Activated CD4-positive, alpha-beta memory T cell treated with anti-CD3 and anti-CD28 coated beads, Interleukin-2, amount 10 ng/mL, durations not matched to agents 7 days and 5 days (primary cell): ENCODE data around the gene HACD1. TPM values are rescaled to one million over a fixed set of nuclear protein-coding genes. Genes with fewer than 3 reads are reported as not detected.

Experiments used
- CTCF ChIA-PET: fragments of 350-600 bp; sonication (Branson Sonifier 250); formaldehyde crosslinking; loops from one replicate; lab custom pipeline; 2021; ENCODE audit warnings: antibody characterized with exemption, inconsistent platforms; lab: Charles Lee
- POLR2A ChIA-PET: fragments of 350-600 bp; sonication (Branson Sonifier 250); formaldehyde crosslinking; loops from one replicate; lab custom pipeline; 2021; ENCODE audit warnings: antibody characterized with exemption; lab: Charles Lee
- DNase-seq: peaks from one replicate; pipeline ENCODE4 v3.0.0-alpha.2; 2020
- H3K27ac Mint-ChIP-seq: one replicate; pipeline ENCODE4 v1.8.0; 2021; ENCODE audit warnings: mild to moderate bottlenecking, mixed read lengths
- H3K27me3 Mint-ChIP-seq: one replicate; pipeline ENCODE4 v1.8.0; 2021; ENCODE audit warnings: mixed read lengths
- H3K36me3 Mint-ChIP-seq: one replicate; pipeline ENCODE4 v1.8.0; 2021; ENCODE audit warnings: low read depth, mixed read lengths
- H3K4me1 Mint-ChIP-seq: one replicate; pipeline ENCODE4 v1.8.0; 2021; ENCODE audit warnings: mixed read lengths
- H3K4me3 Mint-ChIP-seq: one replicate; pipeline ENCODE4 v1.8.0; 2021; ENCODE audit warnings: mild to moderate bottlenecking, mixed read lengths
- H3K9me3 Mint-ChIP-seq: one replicate; pipeline ENCODE4 v1.8.0; 2021; ENCODE audit warnings: mixed read lengths
- total RNA-seq, 2 experiments: library from RNA; stranded (reverse); gene quantifications; one replicate each; pipeline ENCODE4 v1.2.3, GENCODE V29; 2021

HACD1 gene
- total RNA-seq, 2 experiments from 2014 or later, result 3.7 to 4.6 TPM

GRCh38 chr10:17562614-17563013, 54.6 kb downstream of the HACD1 start:
- DNase-seq, result no peak
- Mint-ChIP-seq H3K27me3 (no peaks in the 10 kb centered on the region), H3K4me3 (no peak overlapping the region), H3K36me3 (no peaks in the 10 kb centered on the region), H3K4me1 (no peaks in the 10 kb centered on the region), H3K9me3 (no peaks in the 10 kb centered on the region), H3K27ac (no peak overlapping the region)
- ChIA-PET CTCF (interaction anchor here (0.6 kb wide), 1 partner anchor 20 kb away, joined by 4 read pairs; no protein-coding TSS in a partner anchor), POLR2A (no interaction called here)

- H3K9me3 Mint-ChIP-seq, result no peaks in the 10 kb centered on the region
- CTCF ChIA-PET, result no interaction called here
- no peaks in the 10 kb centered on the region for H3K4me1 Mint-ChIP-seq
- H3K27ac Mint-ChIP-seq, result no peak overlapping the region
- no peaks in the 10 kb centered on the region for H3K27me3 Mint-ChIP-seq
- no peak overlapping the region for H3K4me3 Mint-ChIP-seq
- H3K36me3 Mint-ChIP-seq, result no peaks in the 10 kb centered on the region
- DNase-seq, result no peak
- POLR2A ChIA-PET, result no interaction called here
Observed at GRCh38 chr10:17561111-17561510, 56.1 kb downstream of the HACD1 start.

GRCh38 chr10:17557459-17557858, 59.7 kb downstream of the HACD1 start:
- no peaks in the 10 kb centered on the region for H3K4me1 Mint-ChIP-seq
- POLR2A ChIA-PET, result no interaction called here
- CTCF ChIA-PET, result no interaction called here
- H3K9me3 Mint-ChIP-seq, result no peaks in the 10 kb centered on the region
- no peaks in the 10 kb centered on the region for H3K27me3 Mint-ChIP-seq
- no peaks in the 10 kb centered on the region for H3K36me3 Mint-ChIP-seq
- H3K4me3 Mint-ChIP-seq, result no peak overlapping the region
- no peak overlapping the region for H3K27ac Mint-ChIP-seq
- DNase-seq, result no peak

GRCh38 chr10:17548770-17549169, 68.4 kb downstream of the HACD1 start:
- ChIA-PET POLR2A (interaction anchor here (0.7 kb wide), 1 partner anchor 18 kb away, joined by 3 read pairs; no protein-coding TSS in a partner anchor), CTCF (no interaction called here)
- H3K9me3 Mint-ChIP-seq, result no peaks in the 10 kb centered on the region
- no peak overlapping the region for H3K27ac Mint-ChIP-seq
- peaks cover 1% of the 10 kb centered on the region for H3K4me1 Mint-ChIP-seq
- no peaks in the 10 kb centered on the region for H3K36me3 Mint-ChIP-seq
- no peak for DNase-seq
- no peak overlapping the region for H3K4me3 Mint-ChIP-seq
- peaks cover 2% of the 10 kb centered on the region for H3K27me3 Mint-ChIP-seq

- Mint-ChIP-seq H3K27ac (no peak overlapping the region), H3K9me3 (no peaks in the 10 kb centered on the region), H3K4me3 (no peak overlapping the region), H3K27me3 (peaks cover 2% of the 10 kb centered on the region), H3K36me3 (no peaks in the 10 kb centered on the region), H3K4me1 (peaks cover 1% of the 10 kb centered on the region)
- POLR2A ChIA-PET, result no interaction called here
- CTCF ChIA-PET, result interaction anchor here (0.6 kb wide), 1 partner anchor 544 kb away, joined by 3 read pairs; no protein-coding TSS in a partner anchor
- DNase-seq, result no peak
Observed at GRCh38 chr10:17548162-17548561, 69.0 kb downstream of the HACD1 start.

GRCh38 chr10:17547060-17547459, 70.1 kb downstream of the HACD1 start:
- peaks cover 1% of the 10 kb centered on the region for H3K4me1 Mint-ChIP-seq
- no peak overlapping the region for H3K4me3 Mint-ChIP-seq
- H3K9me3 Mint-ChIP-seq, result no peaks in the 10 kb centered on the region
- peaks cover 2% of the 10 kb centered on the region for H3K27me3 Mint-ChIP-seq
- no peaks in the 10 kb centered on the region for H3K36me3 Mint-ChIP-seq
- no peak for DNase-seq
- H3K27ac Mint-ChIP-seq, result no peak overlapping the region
- CTCF ChIA-PET, result no interaction called here
- POLR2A ChIA-PET, result no interaction called here

- ChIA-PET POLR2A (no interaction called here), CTCF (no interaction called here)
- H3K4me3 Mint-ChIP-seq, result no peak overlapping the region
- H3K36me3 Mint-ChIP-seq, result no peaks in the 10 kb centered on the region
- no peak overlapping the region for H3K27ac Mint-ChIP-seq
- peaks cover 1% of the 10 kb centered on the region for H3K4me1 Mint-ChIP-seq
- H3K27me3 Mint-ChIP-seq, result peaks cover 6% of the 10 kb centered on the region
- H3K9me3 Mint-ChIP-seq, result no peaks in the 10 kb centered on the region
- no peak for DNase-seq
Observed at GRCh38 chr10:17544465-17544864, 72.7 kb downstream of the HACD1 start.

Other genes starting within 250 kb of the HACD1 start
- gene ST8SIA6, start 162.8 kb downstream of the HACD1 start, total RNA-seq, result under 1 TPM; 0.93 to 0.95 TPM
- 10 to 100 TPM; 39.8 to 39.9 TPM for gene STAM, start 26.8 kb upstream of the HACD1 start, total RNA-seq
- gene TMEM236, start 134.8 kb upstream of the HACD1 start, total RNA-seq, result under 1 TPM; 0.08 to 0.15 TPM
- gene MRC1, start 192.0 kb upstream of the HACD1 start, total RNA-seq, result not detected